Endothelial cell of umbilical vein (primary cell): ENCODE data around the gene SORCS2. TPM values are rescaled to one million over a fixed set of nuclear protein-coding genes. Genes with fewer than 3 reads are reported as not detected.

ENCODE experiments used
- BruUV-seq: library from RNA; stranded (reverse); fragments of 400-500 nt; replicated peaks from 2 replicates; lab custom pipeline; 2021; lab: Mats Ljungman, UMichigan
- CTCF ChIA-PET: fragments of 300-600, 350-600 bp; sonication (Branson Sonifier 250); formaldehyde crosslinking; loops from one replicate; lab custom pipeline; 2021; ENCODE audit warnings: antibody characterized with exemption, inconsistent platforms; lab: Charles Lee
- POLR2A ChIA-PET: fragments of 300-600, 350-600 bp; sonication (Branson Sonifier 250); formaldehyde crosslinking; loops from one replicate; lab custom pipeline; 2021; ENCODE audit warnings: antibody characterized with exemption, inconsistent platforms; lab: Charles Lee
- DNase-seq: peaks from one replicate; pipeline ENCODE4 v3.0.0-alpha.2; 2011; ENCODE audit warnings: low read depth, low spot score
- FAIRE-seq: peaks from 2 replicates; lab custom pipeline; 2011; peaks lifted over from hg19 to GRCh38; lab: Jason Lieb, UNC
- H2AFZ ChIP-seq: 2 replicates; pipeline ENCODE4 v1.6.0; 2012; ENCODE audit warnings: low read depth, low read length, control low read depth, inconsistent platforms
- H3K27ac ChIP-seq: 2 replicates; pipeline ENCODE4 v1.5.1; 2011; ENCODE audit warnings: low read depth, mild to moderate bottlenecking, control low read depth, low read length, moderate library complexity; ENCODE audit not compliant: insufficient read depth
- H3K27me3 ChIP-seq, 2 experiments: 2 replicates each; pipeline versions ENCODE4 v1.6.0 to v1.6.1; 2011; ENCODE audit warnings: low read length in 2 of 2, mixed read lengths in 1 of 2; ENCODE audit not compliant: control insufficient read depth in 2 of 2, insufficient read depth in 2 of 2
- H3K36me3 ChIP-seq, 2 experiments: 2 replicates in 1 of 2; 3 replicates in 1 of 2; pipeline ENCODE4 v1.5.1; 2011; ENCODE audit warnings: low read length in 2 of 2, mild to moderate bottlenecking in 1 of 2, moderate library complexity in 1 of 2; ENCODE audit not compliant: control insufficient read depth in 2 of 2, insufficient read depth in 2 of 2; ENCODE audit errors: extremely low read depth in 1 of 2
- H3K4me1 ChIP-seq: 3 replicates; pipeline ENCODE4 v1.5.1; 2011; ENCODE audit warnings: mild to moderate bottlenecking, low read length; ENCODE audit not compliant: control insufficient read depth, insufficient read depth; ENCODE audit errors: extremely low read depth
- H3K4me2 ChIP-seq: 2 replicates; pipeline ENCODE4 v1.6.1; 2011; ENCODE audit warnings: low read length, control low read depth, mixed read lengths; ENCODE audit not compliant: insufficient read depth
- H3K4me3 ChIP-seq, 3 experiments: fragments of 200-600 bp in 1 of 3; sonication (generic), shearing (Covaris generic) in 1 of 3; replicated peaks in 1 of 3; 2 replicates each; pipeline ENCODE4 v1.5.1; 2011 to 2016; ENCODE audit warnings: control low read depth in 3 of 3, low read length in 3 of 3, mild to moderate bottlenecking in 2 of 3, inconsistent platforms in 1 of 3, low read depth in 1 of 3, moderate library complexity in 1 of 3; ENCODE audit not compliant: insufficient read depth in 1 of 3
- H3K79me2 ChIP-seq: 2 replicates; pipeline ENCODE4 v1.6.0; 2012; ENCODE audit warnings: low read length, inconsistent platforms; ENCODE audit not compliant: control insufficient read depth, insufficient read depth
- H3K9ac ChIP-seq: replicated peaks from 2 replicates; pipeline ENCODE3; 2011; ENCODE audit warnings: low read length, control low read depth; ENCODE audit not compliant: insufficient read depth; ENCODE audit errors: extremely low read depth
- H3K9me1 ChIP-seq: replicated peaks from 3 replicates; pipeline ENCODE4 v1.6.0; 2011; ENCODE audit warnings: mild to moderate bottlenecking, low read length; ENCODE audit not compliant: control insufficient read depth, insufficient read depth; ENCODE audit errors: extremely low read depth
- H3K9me3 ChIP-seq: replicated peaks from 2 replicates; pipeline ENCODE4 v1.5.1; 2012; ENCODE audit warnings: low read length, inconsistent platforms; ENCODE audit not compliant: control insufficient read depth, insufficient read depth
- H4K20me1 ChIP-seq: replicated peaks from 2 replicates; pipeline ENCODE3; 2011; ENCODE audit warnings: mild to moderate bottlenecking, low read length; ENCODE audit not compliant: control insufficient read depth, insufficient read depth; ENCODE audit errors: extremely low read depth
- CTCF ChIP-seq, 2 donors: IDR thresholded peaks; 1 replicate in 1 of 2; 2 replicates in 1 of 2; pipeline ENCODE4 v1.5.1; 2011; ENCODE audit warnings: low read length in 2 of 2, mild to moderate bottlenecking in 2 of 2, moderate library complexity in 2 of 2, control low read depth in 1 of 2, inconsistent platforms in 1 of 2, low read depth in 1 of 2; ENCODE audit not compliant: insufficient read depth in 1 of 2; ENCODE audit errors: extremely low read depth in 1 of 2
- EZH2 ChIP-seq: IDR thresholded peaks from 2 replicates; pipeline ENCODE4 v1.6.1; 2012; ENCODE audit warnings: borderline replicate concordance, low read depth, mild to moderate bottlenecking, moderate library complexity, low read length, inconsistent platforms; ENCODE audit not compliant: severe bottlenecking
- FOS ChIP-seq: IDR thresholded peaks from 2 replicates; pipeline ENCODE4 v1.6.1; 2011; ENCODE audit warnings: mild to moderate bottlenecking, low read length, moderate library complexity, borderline replicate concordance; ENCODE audit not compliant: insufficient read depth
- GATA2 ChIP-seq: IDR thresholded peaks from 2 replicates; pipeline ENCODE4 v1.7.0; 2011; ENCODE audit warnings: low read depth, mild to moderate bottlenecking, moderate library complexity, mixed read lengths, low read length; ENCODE audit not compliant: insufficient read length, insufficient read depth
- JUN ChIP-seq: IDR thresholded peaks from 2 replicates; pipeline ENCODE4 v1.6.1; 2011; ENCODE audit warnings: borderline replicate concordance, low read depth; ENCODE audit not compliant: insufficient read length, insufficient read depth
- MAX ChIP-seq: IDR thresholded peaks from 2 replicates; pipeline ENCODE4 v1.6.1; 2011; ENCODE audit not compliant: insufficient read depth, insufficient read length
- MYC ChIP-seq: IDR thresholded peaks from one replicate; pipeline ENCODE4 v1.6.1; 2011; ENCODE audit warnings: mild to moderate bottlenecking, low read depth, low read length
- POLR2A ChIP-seq: IDR thresholded peaks from 2 replicates; pipeline ENCODE4 v1.6.1; 2012; ENCODE audit warnings: low read depth, mild to moderate bottlenecking, control low read depth, low read length
- POLR2AphosphoS5 ChIP-seq: IDR thresholded peaks from 2 replicates; pipeline ENCODE4 v1.6.1; 2012; ENCODE audit warnings: low read depth, mild to moderate bottlenecking, control low read depth, low read length, moderate library complexity; ENCODE audit not compliant: insufficient read depth
- dilution Hi-C: fragments of 300-500 bp; cut with MboI; formaldehyde crosslinking; loops from one replicate; pipeline ENCODE4 v1.15.0; 2019; ENCODE audit warnings: low sequenced_read_pairs; ENCODE audit not compliant: extremely low pct_ligation_motif_present
- intact Hi-C: fragments of 100-400 bp; cut with micrococcal nuclease; formaldehyde crosslinking; loops from one replicate; pipeline ENCODE4 v1.10.0; 2022
- polyA plus RNA-seq, 4 experiments: library from polyadenylated mRNA; depleted of rRNA in 3 of 4; stranded (reverse) in 3 of 4; unstranded in 1 of 4; fragments of >200 nt; gene quantifications; 2 replicates each; pipeline versions ENCODE4 v1.2.1 to v1.2.3, GENCODE V29; 2011 to 2012; ENCODE audit warnings: missing spikeins in 1 of 4
- total RNA-seq: library from RNA; stranded (reverse); gene quantifications from 2 replicates; pipeline ENCODE4 v1.2.3, GENCODE V29; 2021

The SORCS2 gene
- total and polyA plus RNA-seq, 2 donors (not counting 3 experiments of a cell fraction or from before 2014, with no cell fraction given) = not detected

GRCh38 chr4:7590899-7591298 lies 398.6 kb downstream of the SORCS2 start:
- no peaks in the 10 kb centered on the region for H4K20me1 ChIP-seq
- no peak overlapping the region for H3K4me3 ChIP-seq
- H2AFZ ChIP-seq = no peak overlapping the region
- no peaks in the 10 kb centered on the region for H3K9me1 ChIP-seq
- H3K4me2 ChIP-seq = no peak overlapping the region
- DNase-seq (no peak), FAIRE-seq (no peak)
- no peaks in the 10 kb centered on the region for H3K9me3 ChIP-seq
- BruUV-seq = no TSS peak
- no peaks in the 10 kb centered on the region for H3K79me2 ChIP-seq
- H3K4me1 ChIP-seq = no peaks in the 10 kb centered on the region
- no peaks in the 10 kb centered on the region for H3K36me3 ChIP-seq
- H3K27me3 ChIP-seq = no peaks in the 10 kb centered on the region
- H3K9ac ChIP-seq = no peak overlapping the region
- ChIA-PET POLR2A (no interaction called here), CTCF (no interaction called here)
- no peak for TF ChIP-seq POLR2AphosphoS5
- intact Hi-C loops (no loop called here), dilution Hi-C loops (no loop called here)
- H3K27ac ChIP-seq = no peak overlapping the region

- Histone ChIP-seq H3K4me2 (no peak overlapping the region), H3K79me2 (no peaks in the 10 kb centered on the region), H4K20me1 (no peaks in the 10 kb centered on the region), H3K9me3 (no peaks in the 10 kb centered on the region), H3K4me3 (no peak overlapping the region), H2AFZ (no peak overlapping the region), H3K36me3 (no peaks in the 10 kb centered on the region), H3K9ac (no peak overlapping the region), H3K4me1 (no peaks in the 10 kb centered on the region), H3K9me1 (no peaks in the 10 kb centered on the region), H3K27ac (no peak overlapping the region), H3K27me3 (no peaks in the 10 kb centered on the region)
- no peak for TF ChIP-seq POLR2A
- no peak for TF ChIP-seq POLR2AphosphoS5
- TF ChIP-seq MYC = no peak
- no peak for TF ChIP-seq MAX
- no peak for TF ChIP-seq CTCF (IDR thresholded peaks at IDR 0.05; ENCODE audit: extremely low read depth in 1 of 2, insufficient read depth in 1 of 2, low read depth in 1 of 2, low read length in 2 of 2)
- TF ChIP-seq EZH2 = no peak
- TF ChIP-seq FOS = no peak
- TF ChIP-seq JUN = no peak
- TF ChIP-seq GATA2 = no peak
- FAIRE-seq = no peak
- ChIA-PET POLR2A (no interaction called here), CTCF (no interaction called here)
- intact Hi-C loops = no loop called here
- no peak for DNase-seq
- dilution Hi-C loops = no loop called here
- no TSS peak for BruUV-seq
These were observed 399.2 kb downstream of the SORCS2 start for GRCh38 chr4:7591409-7592053.
